A549 (cell line): ENCODE results near the gene UNC5C. TPM values are rescaled to one million over a fixed set of nuclear protein-coding genes. Genes with fewer than 3 reads are reported as not detected.

Experiments
- ATAC-seq, 2 experiments: fragments of 200-7000 bp in 1 of 2; fragments of >200 bp in 1 of 2; cut with Nextera tagmentation in 1 of 2; cut with Tn5 transposase in 1 of 2; 3 replicates each; pipeline versions ENCODE4 v1.8.0 to v1.9.1; 2018 to 2020; ENCODE audit warnings: mild to moderate bottlenecking in 1 of 2, moderate library complexity in 1 of 2
- CTCF ChIA-PET: fragments of 300-600 bp; sonication (Branson Sonifier 250); formaldehyde crosslinking; extraction: SDS; loops from one replicate; lab custom pipeline; 2021; ENCODE audit warnings: antibody characterized with exemption, inconsistent platforms; lab: Yijun Ruan, JAX
- POLR2A ChIA-PET: fragments of 350-600 bp; formaldehyde crosslinking; extraction: SDS; loops from one replicate; lab custom pipeline; 2021; ENCODE audit warnings: antibody characterized with exemption, inconsistent platforms; lab: Yijun Ruan, JAX
- DNase-seq, 2 experiments: peaks; one replicate each; pipeline versions ENCODE4 v3.0.0 to v3.0.0-alpha.2; 2011 to 2016; ENCODE audit warnings: low read depth in 1 of 2, low spot score in 1 of 2
- FAIRE-seq: peaks from 2 replicates; lab custom pipeline; 2011; peaks lifted over from hg19 to GRCh38; lab: Jason Lieb, UNC
- H3K27ac ChIP-seq, 2 experiments: fragments of >200 bp; sonication (Bioruptor Twin); formaldehyde crosslinking; 3 replicates each; pipeline ENCODE4 v1.5.1; 2016 to 2017
- H3K4me1 ChIP-seq: fragments of >200 bp; sonication (Bioruptor Twin); formaldehyde crosslinking; 3 replicates; pipeline ENCODE4 v1.6.1; 2016
- H3K4me2 ChIP-seq: fragments of >200 bp; sonication (Bioruptor Twin); formaldehyde crosslinking; 3 replicates; pipeline ENCODE4 v1.6.1; 2016
- H3K4me3 ChIP-seq: fragments of >200 bp; sonication (Bioruptor Twin); formaldehyde crosslinking; 3 replicates; pipeline ENCODE4 v1.5.1; 2016
- H3K9me3 ChIP-seq: fragments of >200 bp; sonication (Bioruptor Twin); formaldehyde crosslinking; 3 replicates; pipeline ENCODE4 v1.6.1; 2016
- ATOH8 ChIP-seq: fragments of 250-450 bp; sonication (Bioruptor Pico); IDR thresholded peaks from 2 replicates; pipeline ENCODE4 v1.5.0; 2020; ENCODE audit warnings: low read depth, mild to moderate bottlenecking, moderate library complexity
- BHLHE40 ChIP-seq: IDR thresholded peaks from 2 replicates; pipeline ENCODE4 v1.6.1; 2012; ENCODE audit warnings: low read depth, low read length, inconsistent platforms
- CBX2 ChIP-seq: fragments of 200-600 bp; sonication (generic); IDR thresholded peaks from 2 replicates; pipeline ENCODE4 v1.6.1; 2016; ENCODE audit warnings: low read depth, mild to moderate bottlenecking, borderline replicate concordance
- CBX8 ChIP-seq: fragments of 200-600 bp; sonication (generic); IDR thresholded peaks from 2 replicates; pipeline ENCODE4 v1.6.1; 2016
- CHD2 ChIP-seq: fragments of 150-350 bp; IDR thresholded peaks from 2 replicates; pipeline ENCODE4 v1.6.1; 2014; ENCODE audit warnings: low read length; ENCODE audit not compliant: partially characterized antibody
- CHD4 ChIP-seq: fragments of 200-600 bp; sonication (generic); IDR thresholded peaks from 2 replicates; pipeline ENCODE4 v1.6.1; 2016; ENCODE audit warnings: antibody characterized with exemption, mild to moderate bottlenecking, borderline replicate concordance
- EHF ChIP-seq: fragments of 250-450 bp; sonication (Bioruptor Pico); IDR thresholded peaks from 2 replicates; pipeline ENCODE4 v1.5.0; 2020; ENCODE audit warnings: mild to moderate bottlenecking
- ELK1 ChIP-seq: fragments of 150-350 bp; IDR thresholded peaks from 2 replicates; pipeline ENCODE4 v1.6.1; 2014; ENCODE audit warnings: low read depth, mild to moderate bottlenecking, low read length
- EP300 ChIP-seq, 2 experiments: fragments of >200 bp; sonication (Bioruptor Twin); formaldehyde crosslinking; IDR thresholded peaks; 2 replicates in 1 of 2; 3 replicates in 1 of 2; pipeline ENCODE4 v1.6.1; 2016 to 2017
- HDAC2 ChIP-seq: fragments of 200-600 bp; sonication (generic); IDR thresholded peaks from 2 replicates; pipeline ENCODE4 v1.6.1; 2016
- HEYL ChIP-seq: fragments of 250-450 bp; sonication (Bioruptor Pico); IDR thresholded peaks from 2 replicates; pipeline ENCODE4 v1.8.0; 2021; ENCODE audit warnings: mild to moderate bottlenecking, moderate library complexity
- JUNB ChIP-seq: fragments of >200 bp; sonication (Bioruptor Twin); formaldehyde crosslinking; IDR thresholded peaks from 2 replicates; pipeline ENCODE4 v1.6.1; 2016
- KDM1A ChIP-seq: fragments of 200-600 bp; sonication (generic); IDR thresholded peaks from 2 replicates; pipeline ENCODE4 v1.6.1; 2016; ENCODE audit warnings: low read depth, mild to moderate bottlenecking
- MAFK ChIP-seq: fragments of 450-650 bp; IDR thresholded peaks from 2 replicates; pipeline ENCODE4 v1.6.1; 2014; ENCODE audit not compliant: partially characterized antibody
- MAZ ChIP-seq: fragments of 150-350 bp; IDR thresholded peaks from 2 replicates; pipeline ENCODE4 v1.6.1; 2014; ENCODE audit warnings: antibody characterized with exemption, low read depth, low read length, borderline replicate concordance
- NFE2L2 ChIP-seq: fragments of 150-350 bp; conservative IDR thresholded peaks from 2 replicates; pipeline ENCODE4 v1.6.1; 2014; ENCODE audit warnings: low read length
- POLR2A ChIP-seq: IDR thresholded peaks from 2 replicates; pipeline ENCODE4 v1.6.1; 2012; ENCODE audit warnings: mild to moderate bottlenecking, low read length
- RAD21 ChIP-seq, 2 experiments: fragments of >200 bp in 1 of 2; sonication (Bioruptor Twin) in 1 of 2; formaldehyde crosslinking in 1 of 2; IDR thresholded peaks in 1 of 2; conservative IDR thresholded peaks in 1 of 2; 2 replicates in 1 of 2; 3 replicates in 1 of 2; pipeline ENCODE4 v1.6.1; 2012 to 2018; ENCODE audit warnings: inconsistent platforms in 1 of 2
- RCOR1 ChIP-seq: fragments of 150-350 bp; IDR thresholded peaks from 2 replicates; pipeline ENCODE4 v1.6.1; 2014; ENCODE audit warnings: antibody characterized with exemption, low read length, low read depth
- TFCP2L1 ChIP-seq: fragments of 250-450 bp; sonication (Bioruptor Pico); IDR thresholded peaks from 2 replicates; pipeline ENCODE4 v1.5.0; 2021; ENCODE audit warnings: mild to moderate bottlenecking
- WGBS: methylation state at CpG from one replicate; pipeline ENCODE4 v1.1.6; 2017; ENCODE audit errors: missing lambda C conversion rate; 5-methylcytosine and 5-hydroxymethylcytosine counted together
- polyA plus RNA-seq, 4 experiments: library from polyadenylated mRNA; depleted of rRNA in 3 of 4; stranded (reverse); fragments of >200 nt; fragmentation: RNase III in 1 of 4; extraction: RNeasy Plus Mini Kit Qiagen cat#74134 plus additional on column Dnase treatment in 1 of 4; gene quantifications; 2 replicates in 3 of 4; 3 replicates in 1 of 4; pipeline ENCODE4 v1.2.3, GENCODE V29; 2011 to 2017
- TF ChIP-seq, protein P1 (sequence below): IDR thresholded peaks from 2 replicates; pipeline ENCODE4 v1.6.1; 2012
- TF ChIP-seq, protein P2 (sequence below): IDR thresholded peaks from 2 replicates; pipeline ENCODE4 v1.6.1; 2012; ENCODE audit warnings: low read depth, borderline replicate concordance

Gene UNC5C
- polyA plus RNA-seq, 2 of the 4 experiments (the other 2 are of a cell fraction) = 0.13 TPM; not detected in 1

DNA sequence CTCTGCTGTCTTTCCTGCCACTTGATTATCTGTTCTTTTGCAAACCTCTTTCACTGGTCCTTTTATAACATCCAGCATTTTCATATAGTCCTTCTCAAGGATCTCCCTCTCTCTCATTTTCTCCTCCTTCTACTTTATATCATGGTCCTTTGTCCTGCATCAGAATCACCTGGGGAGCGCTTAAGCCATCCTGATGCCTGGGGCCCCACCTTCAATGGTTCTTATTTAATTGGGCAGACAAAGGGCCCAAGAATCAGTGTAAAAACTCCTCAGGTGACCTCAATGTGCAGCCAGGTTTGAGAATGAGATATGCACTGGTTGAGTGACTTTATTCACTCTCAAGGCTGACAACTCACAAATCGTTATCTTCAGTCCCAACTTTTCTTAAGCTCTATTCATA, 283.9 kb downstream of the UNC5C start:
- POLR2A ChIA-PET = no interaction called here
- peaks cover 11% of the 10 kb centered on the region; the same call in 1 of the 3 replicates for H3K4me1 ChIP-seq
- H3K27ac ChIP-seq = no peak overlapping the region
- FAIRE-seq (no peak), DNase-seq (no peak), ATAC-seq (no peak)
- WGBS = 78% methylated on average over 2 of the region's 2 CpGs
- no peak overlapping the region for H3K4me2 ChIP-seq
- TF ChIP-seq KDM1A = no peak
- H3K9me3 ChIP-seq = no peaks in the 10 kb centered on the region
- CTCF ChIA-PET = no interaction called here
- no peak overlapping the region for H3K4me3 ChIP-seq

DNA sequence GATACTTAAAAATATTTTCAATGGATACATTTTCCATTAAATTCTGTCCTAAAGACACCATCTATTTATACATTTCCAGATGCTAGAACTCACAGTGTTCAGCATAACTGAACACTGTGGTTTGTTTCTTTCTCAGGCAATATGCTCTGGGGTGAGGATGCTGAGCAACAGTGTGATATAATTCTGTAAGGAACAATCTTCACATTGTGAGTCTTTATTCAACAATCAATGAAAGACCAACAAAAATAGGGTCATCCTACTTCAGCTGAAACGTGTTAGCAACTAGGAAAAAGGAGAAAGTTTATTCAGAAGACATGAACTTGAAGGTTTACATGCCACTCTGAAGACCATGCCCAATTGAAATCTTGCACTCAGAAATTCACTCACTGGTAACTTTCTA, 284.8 kb downstream of the UNC5C start:
- 62% methylated on average over 1 of the region's 1 CpG for WGBS
- no peak for TF ChIP-seq ATOH8 (CRISPR knock-in tag)
- TF ChIP-seq EP300 (IDR thresholded peaks at IDR 0.05) = no peak
- TF ChIP-seq TFCP2L1 = no peak
- TF ChIP-seq MAZ = no peak
- TF ChIP-seq RCOR1 = no peak
- TF ChIP-seq HEYL (CRISPR knock-in tag) = no peak
- TF ChIP-seq CHD2 = no peak
- no peak for TF ChIP-seq POLR2A
- TF ChIP-seq BHLHE40 = no peak
- TF ChIP-seq, protein P1, sequence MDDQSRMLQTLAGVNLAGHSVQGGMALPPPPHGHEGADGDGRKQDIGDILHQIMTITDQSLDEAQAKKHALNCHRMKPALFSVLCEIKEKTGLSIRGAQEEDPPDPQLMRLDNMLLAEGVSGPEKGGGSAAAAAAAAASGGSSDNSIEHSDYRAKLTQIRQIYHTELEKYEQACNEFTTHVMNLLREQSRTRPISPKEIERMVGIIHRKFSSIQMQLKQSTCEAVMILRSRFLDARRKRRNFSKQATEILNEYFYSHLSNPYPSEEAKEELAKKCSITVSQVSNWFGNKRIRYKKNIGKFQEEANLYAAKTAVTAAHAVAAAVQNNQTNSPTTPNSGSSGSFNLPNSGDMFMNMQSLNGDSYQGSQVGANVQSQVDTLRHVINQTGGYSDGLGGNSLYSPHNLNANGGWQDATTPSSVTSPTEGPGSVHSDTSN = no peak
- FAIRE-seq = no peak

GRCh38 chr4:95263391-95263790, 285.4 kb downstream of the UNC5C start:
- Histone ChIP-seq H3K4me1 (peaks cover 9% of the 10 kb centered on the region; the same call in 1 of the 3 replicates), H3K4me2 (no peak overlapping the region), H3K4me3 (no peak overlapping the region), H3K9me3 (no peaks in the 10 kb centered on the region), H3K27ac (no peak overlapping the region)
- ChIA-PET CTCF (no interaction called here), POLR2A (no interaction called here)
- TF ChIP-seq HDAC2 (no peak), EP300 (IDR thresholded peaks at IDR 0.05) (no peak), MAZ (no peak), NFE2L2 (no peak), RCOR1 (no peak), CHD4 (no peak), KDM1A (no peak), MAFK (no peak)
- TF ChIP-seq, protein P1 = no peak
- FAIRE-seq = no peak
- no peak for DNase-seq
- no peak for ATAC-seq

More for the DNA sequence above, 284.8 kb downstream of the UNC5C start:
- ChIA-PET POLR2A (no interaction called here), CTCF (no interaction called here)
- no peaks in the 10 kb centered on the region for H3K9me3 ChIP-seq
- DNase-seq (no peak), ATAC-seq (no peak)
- peaks cover 11% of the 10 kb centered on the region; the same call in 1 of the 3 replicates for H3K4me1 ChIP-seq
- no peak overlapping the region for H3K27ac ChIP-seq
- H3K4me2 ChIP-seq = no peak overlapping the region
- no peak overlapping the region for H3K4me3 ChIP-seq

- DNase-seq (no peak), FAIRE-seq (no peak), ATAC-seq (no peak)
- 0 out of 3 replicates have a peak, but pooled peaks cover 5% of the 10 kb centered on the region for H3K4me1 ChIP-seq
- H3K9me3 ChIP-seq = no peaks in the 10 kb centered on the region
- H3K27ac ChIP-seq = no peak overlapping the region
- CTCF ChIA-PET = interaction anchor here (0.6 kb wide), 1 partner anchor 886 kb away, joined by 4 read pairs; no protein-coding TSS in a partner anchor
- no peak overlapping the region for H3K4me2 ChIP-seq
- POLR2A ChIA-PET = no interaction called here
- no peak overlapping the region for H3K4me3 ChIP-seq
- WGBS = 60% methylated on average over 6 of the region's 6 CpGs
- TF ChIP-seq BHLHE40 = no peak
- TF ChIP-seq ELK1 = no peak
- TF ChIP-seq EHF (CRISPR knock-in tag) = no peak
- TF ChIP-seq CHD4 = no peak
- no peak for TF ChIP-seq EP300 (IDR thresholded peaks at IDR 0.05)
- TF ChIP-seq ATOH8 (CRISPR knock-in tag) = no peak
- no peak for TF ChIP-seq HEYL (CRISPR knock-in tag)
- TF ChIP-seq RAD21 (conservative IDR thresholded peaks at IDR 0.05 in 1 of 2, IDR thresholded peaks at IDR 0.05 in 1 of 2) = no peak
- no peak for TF ChIP-seq CBX2
- TF ChIP-seq MAZ = no peak
- no peak for TF ChIP-seq JUNB
- TF ChIP-seq, protein P2, sequence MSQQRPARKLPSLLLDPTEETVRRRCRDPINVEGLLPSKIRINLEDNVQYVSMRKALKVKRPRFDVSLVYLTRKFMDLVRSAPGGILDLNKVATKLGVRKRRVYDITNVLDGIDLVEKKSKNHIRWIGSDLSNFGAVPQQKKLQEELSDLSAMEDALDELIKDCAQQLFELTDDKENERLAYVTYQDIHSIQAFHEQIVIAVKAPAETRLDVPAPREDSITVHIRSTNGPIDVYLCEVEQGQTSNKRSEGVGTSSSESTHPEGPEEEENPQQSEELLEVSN = no peak
- no peak for TF ChIP-seq CBX8
- TF ChIP-seq MAFK = no peak
These were observed 292.5 kb downstream of the UNC5C start for GRCh38 chr4:95256108-95256835.
